Gastrocnemius medialis (tissue), 4 donors: Measurements from ENCODE around the gene C13orf46. TPM values are rescaled to one million over a fixed set of nuclear protein-coding genes. Genes with fewer than 3 reads are reported as not detected.

ENCODE experiments used
- ATAC-seq, 2 donors: fragments of 150-250 bp; one replicate each; pipeline ENCODE4 v1.9.1; 2016
- DNase-seq, 2 donors: peaks; one replicate each; pipeline ENCODE4 v3.0.0-alpha.2; 2019
- H3K27ac ChIP-seq, 4 donors: fragments of 200-600 bp; sonication (generic); 1 replicate in 1 of 4; 2 replicates in 3 of 4; pipeline ENCODE4 v1.5.1; 2016 to 2018; ENCODE audit warnings: mild to moderate bottlenecking in 2 of 4, moderate library complexity in 1 of 4
- H3K27me3 ChIP-seq, 3 donors: fragments of 200-600 bp; sonication (generic) in 2 of 3; 1 replicate in 1 of 3; 2 replicates in 2 of 3; pipeline versions ENCODE4 v1.5.1 to v1.6.0; 2016 to 2019; ENCODE audit warnings: mild to moderate bottlenecking in 1 of 3, moderate library complexity in 1 of 3
- H3K36me3 ChIP-seq, 2 donors: fragments of 200-600 bp; sonication (generic) in 1 of 2; one replicate each; pipeline ENCODE4 v1.5.1; 2017 to 2018
- H3K4me1 ChIP-seq, 2 donors: fragments of 200-600 bp; sonication (generic) in 1 of 2; one replicate each; pipeline ENCODE4 v1.5.1; 2016 to 2017; ENCODE audit warnings: mild to moderate bottlenecking in 2 of 2
- H3K4me3 ChIP-seq, 4 donors: fragments of 200-600 bp; sonication (generic) in 3 of 4; 1 replicate in 1 of 4; 2 replicates in 3 of 4; pipeline ENCODE4 v1.5.1; 2016 to 2019; ENCODE audit warnings: mild to moderate bottlenecking in 2 of 4
- H3K9me3 ChIP-seq, 3 donors: fragments of 200-600 bp; sonication (generic) in 2 of 3; 1 replicate in 1 of 3; 2 replicates in 2 of 3; pipeline ENCODE4 v1.5.1; 2016 to 2019
- CTCF ChIP-seq, 5 experiments: fragments of 450-650 bp in 3 of 5; fragments of 200-600 bp in 2 of 5; sonication (generic) in 2 of 5; IDR thresholded peaks in 4 of 5; conservative IDR thresholded peaks in 1 of 5; 1 replicate in 4 of 5; 2 replicates in 1 of 5; pipeline ENCODE4 v1.5.1; 2016 to 2019; ENCODE audit warnings: antibody characterized with exemption in 5 of 5, mild to moderate bottlenecking in 3 of 5, moderate library complexity in 3 of 5
- POLR2A ChIP-seq, 2 donors: fragments of 450-650 bp; IDR thresholded peaks; one replicate each; pipeline ENCODE4 v1.6.1; 2017; ENCODE audit warnings: antibody characterized with exemption in 2 of 2, mild to moderate bottlenecking in 2 of 2, moderate library complexity in 2 of 2
- in situ Hi-C, 4 donors: fragments of 200-750 bp; cut with MboI; loops; one replicate each; pipeline versions ENCODE4 v1.15.0 to v1.8.0; 2017; ENCODE audit warnings: low sequenced_read_pairs in 4 of 4
- intact Hi-C: fragments of 100-400 bp; cut with DNase I; formaldehyde crosslinking; loops from one replicate; pipeline ENCODE4 v1.15.1; 2023; ENCODE audit warnings: low total_unique reads
- total RNA-seq, 4 donors: library from RNA; depleted of rRNA; stranded (reverse); fragments of >200 nt; gene quantifications; one replicate each; pipeline versions ENCODE4 v1.1.0 to v1.2.3, GENCODE V29; 2016

C13orf46 gene
- total RNA-seq, 4 donors from 2014 or later: 0.10 to 0.69 (median 0.15) TPM; not detected in 1

GRCh38 chr13:114005206-114005724, 31.4 kb upstream of the C13orf46 start:
- in situ Hi-C loops: no loop called here
- Histone ChIP-seq H3K4me3 (no peak overlapping the region), H3K4me1 (no peaks in the 10 kb centered on the region), H3K9me3 (no peaks in the 10 kb centered on the region), H3K36me3 (peaks cover 0 to 15% of the 10 kb centered on the region in 2 donors), H3K27me3 (no peaks in the 10 kb centered on the region), H3K27ac (no peak overlapping the region)
- no peak for ATAC-seq
- intact Hi-C loops: no loop called here
- peak in 1 of 2 donors; percentile 6 for DNase-seq
- TF ChIP-seq POLR2A (IDR thresholded peaks at IDR 0.05): no peak
- no peak for TF ChIP-seq CTCF (IDR thresholded peaks at IDR 0.05 in 4 of 5, conservative IDR thresholded peaks at IDR 0.05 in 1 of 5)

GRCh38 chr13:114004420-114005205, 30.7 kb upstream of the C13orf46 start:
- intact Hi-C loops (no loop called here), in situ Hi-C loops (no loop called here)
- no peak overlapping the region for H3K4me3 ChIP-seq
- H3K36me3 ChIP-seq: peaks cover 0 to 9% of the 10 kb centered on the region in 2 donors
- ATAC-seq: no peak
- H3K27ac ChIP-seq: no peak overlapping the region
- no peak for TF ChIP-seq CTCF (IDR thresholded peaks at IDR 0.05 in 4 of 5, conservative IDR thresholded peaks at IDR 0.05 in 1 of 5)
- no peak for TF ChIP-seq POLR2A (IDR thresholded peaks at IDR 0.05)
- H3K4me1 ChIP-seq: no peaks in the 10 kb centered on the region
- DNase-seq: peak; percentile 4 to 9
- H3K9me3 ChIP-seq: no peaks in the 10 kb centered on the region
- H3K27me3 ChIP-seq: no peaks in the 10 kb centered on the region

GRCh38 chr13:114002771-114003321, 29.0 kb upstream of the C13orf46 start:
- H3K36me3 ChIP-seq: peaks cover 0 to 3% of the 10 kb centered on the region in 2 donors
- DNase-seq (no peak), ATAC-seq (no peak)

GRCh38 chr13:114002009-114002544, 28.2 kb upstream of the C13orf46 start:
- intact Hi-C loops: no loop called here
- Histone ChIP-seq H3K27ac (no peak overlapping the region), H3K36me3 (peaks cover 0 to 3% of the 10 kb centered on the region in 2 donors), H3K27me3 (no peaks in the 10 kb centered on the region), H3K4me1 (peaks cover 0 to 4% of the 10 kb centered on the region in 2 donors), H3K4me3 (no peak overlapping the region), H3K9me3 (no peaks in the 10 kb centered on the region)
- ATAC-seq: no peak
- TF ChIP-seq CTCF (IDR thresholded peaks at IDR 0.05 in 4 of 5, conservative IDR thresholded peaks at IDR 0.05 in 1 of 5) (no peak), POLR2A (IDR thresholded peaks at IDR 0.05) (no peak)
- DNase-seq: no peak
- in situ Hi-C loops: no loop called here

More at GRCh38 chr13:114002771-114003321, 29.0 kb upstream of the C13orf46 start:
- TF ChIP-seq CTCF (IDR thresholded peaks at IDR 0.05 in 4 of 5, conservative IDR thresholded peaks at IDR 0.05 in 1 of 5) (no peak), POLR2A (IDR thresholded peaks at IDR 0.05) (no peak)
- no peaks in the 10 kb centered on the region for H3K9me3 ChIP-seq
- no peak overlapping the region for H3K4me3 ChIP-seq
- peaks cover 0 to 4% of the 10 kb centered on the region in 2 donors for H3K4me1 ChIP-seq
- intact Hi-C loops (no loop called here), in situ Hi-C loops (no loop called here)
- H3K27ac ChIP-seq: no peak overlapping the region
- H3K27me3 ChIP-seq: no peaks in the 10 kb centered on the region
